PFSK-1 (cell line): ENCODE results near the gene HOXD11.

ENCODE experiments used
- POLR2AphosphoS5 ChIP-seq: IDR thresholded peaks from 2 replicates; pipeline ENCODE4 v1.6.1; 2012; ENCODE audit warnings: low read depth, mild to moderate bottlenecking, control low read depth, low read length, moderate library complexity
- SIN3A ChIP-seq: IDR thresholded peaks from 2 replicates; pipeline ENCODE4 v1.6.1; 2012; ENCODE audit warnings: mild to moderate bottlenecking, low read length, moderate library complexity, borderline replicate concordance; ENCODE audit not compliant: insufficient read depth
- TAF1 ChIP-seq: IDR thresholded peaks from 2 replicates; pipeline ENCODE4 v1.6.1; 2012; ENCODE audit warnings: low read length, control low read depth, borderline replicate concordance; ENCODE audit not compliant: insufficient read depth
- TF ChIP-seq, protein P1 (sequence below), 2 experiments: IDR thresholded peaks; 2 replicates each; pipeline versions ENCODE4 v1.6.1 to v1.8.0; 2011 to 2012; ENCODE audit warnings: low read depth in 2 of 2, low read length in 2 of 2, control low read depth in 1 of 2, inconsistent platforms in 1 of 2, mild to moderate bottlenecking in 1 of 2, moderate library complexity in 1 of 2; ENCODE audit not compliant: insufficient read depth in 1 of 2

DNA sequence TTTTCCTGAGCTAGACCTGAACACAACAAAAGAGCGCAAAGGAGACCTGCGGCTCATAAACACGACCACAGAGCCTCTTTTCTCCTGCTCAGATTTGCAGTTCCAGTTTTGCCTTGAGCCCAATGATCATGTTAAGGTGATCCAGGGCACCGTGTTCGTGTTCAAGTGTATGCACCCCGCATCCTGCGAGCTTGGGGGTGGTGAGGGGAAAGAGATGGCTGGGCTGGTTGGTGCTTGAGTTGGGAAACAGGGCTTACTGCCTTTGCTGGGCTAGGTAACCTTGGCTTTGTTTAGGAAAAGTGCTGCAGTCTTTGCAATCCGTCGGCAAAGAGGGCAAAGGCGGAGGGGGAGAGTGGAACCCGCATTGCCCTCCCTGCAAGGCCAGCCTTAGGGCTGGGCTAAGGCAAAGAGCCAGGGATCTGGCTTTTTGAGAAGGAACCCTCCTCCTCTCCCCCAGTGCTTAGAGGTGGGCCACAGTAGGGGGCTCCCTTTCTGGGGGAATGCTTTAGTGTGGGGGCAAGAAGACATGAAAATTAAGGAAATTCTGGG is 10.8 kb downstream of the HOXD11 start:
- TF ChIP-seq TAF1 (no peak), POLR2AphosphoS5 (no peak), SIN3A (no peak)
- TF ChIP-seq, protein P1, sequence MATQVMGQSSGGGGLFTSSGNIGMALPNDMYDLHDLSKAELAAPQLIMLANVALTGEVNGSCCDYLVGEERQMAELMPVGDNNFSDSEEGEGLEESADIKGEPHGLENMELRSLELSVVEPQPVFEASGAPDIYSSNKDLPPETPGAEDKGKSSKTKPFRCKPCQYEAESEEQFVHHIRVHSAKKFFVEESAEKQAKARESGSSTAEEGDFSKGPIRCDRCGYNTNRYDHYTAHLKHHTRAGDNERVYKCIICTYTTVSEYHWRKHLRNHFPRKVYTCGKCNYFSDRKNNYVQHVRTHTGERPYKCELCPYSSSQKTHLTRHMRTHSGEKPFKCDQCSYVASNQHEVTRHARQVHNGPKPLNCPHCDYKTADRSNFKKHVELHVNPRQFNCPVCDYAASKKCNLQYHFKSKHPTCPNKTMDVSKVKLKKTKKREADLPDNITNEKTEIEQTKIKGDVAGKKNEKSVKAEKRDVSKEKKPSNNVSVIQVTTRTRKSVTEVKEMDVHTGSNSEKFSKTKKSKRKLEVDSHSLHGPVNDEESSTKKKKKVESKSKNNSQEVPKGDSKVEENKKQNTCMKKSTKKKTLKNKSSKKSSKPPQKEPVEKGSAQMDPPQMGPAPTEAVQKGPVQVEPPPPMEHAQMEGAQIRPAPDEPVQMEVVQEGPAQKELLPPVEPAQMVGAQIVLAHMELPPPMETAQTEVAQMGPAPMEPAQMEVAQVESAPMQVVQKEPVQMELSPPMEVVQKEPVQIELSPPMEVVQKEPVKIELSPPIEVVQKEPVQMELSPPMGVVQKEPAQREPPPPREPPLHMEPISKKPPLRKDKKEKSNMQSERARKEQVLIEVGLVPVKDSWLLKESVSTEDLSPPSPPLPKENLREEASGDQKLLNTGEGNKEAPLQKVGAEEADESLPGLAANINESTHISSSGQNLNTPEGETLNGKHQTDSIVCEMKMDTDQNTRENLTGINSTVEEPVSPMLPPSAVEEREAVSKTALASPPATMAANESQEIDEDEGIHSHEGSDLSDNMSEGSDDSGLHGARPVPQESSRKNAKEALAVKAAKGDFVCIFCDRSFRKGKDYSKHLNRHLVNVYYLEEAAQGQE (IDR thresholded peaks at IDR 0.05; ENCODE audit: insufficient read depth in 1 of 2, low read depth in 2 of 2, low read length in 2 of 2) = no peak
